ENCODE measurements around the gene HOXD11.

GRCh38 chr2:176109946-176110345, 2.9 kb downstream of the HOXD11 start:
- TF ChIP-seq, protein P1, sequence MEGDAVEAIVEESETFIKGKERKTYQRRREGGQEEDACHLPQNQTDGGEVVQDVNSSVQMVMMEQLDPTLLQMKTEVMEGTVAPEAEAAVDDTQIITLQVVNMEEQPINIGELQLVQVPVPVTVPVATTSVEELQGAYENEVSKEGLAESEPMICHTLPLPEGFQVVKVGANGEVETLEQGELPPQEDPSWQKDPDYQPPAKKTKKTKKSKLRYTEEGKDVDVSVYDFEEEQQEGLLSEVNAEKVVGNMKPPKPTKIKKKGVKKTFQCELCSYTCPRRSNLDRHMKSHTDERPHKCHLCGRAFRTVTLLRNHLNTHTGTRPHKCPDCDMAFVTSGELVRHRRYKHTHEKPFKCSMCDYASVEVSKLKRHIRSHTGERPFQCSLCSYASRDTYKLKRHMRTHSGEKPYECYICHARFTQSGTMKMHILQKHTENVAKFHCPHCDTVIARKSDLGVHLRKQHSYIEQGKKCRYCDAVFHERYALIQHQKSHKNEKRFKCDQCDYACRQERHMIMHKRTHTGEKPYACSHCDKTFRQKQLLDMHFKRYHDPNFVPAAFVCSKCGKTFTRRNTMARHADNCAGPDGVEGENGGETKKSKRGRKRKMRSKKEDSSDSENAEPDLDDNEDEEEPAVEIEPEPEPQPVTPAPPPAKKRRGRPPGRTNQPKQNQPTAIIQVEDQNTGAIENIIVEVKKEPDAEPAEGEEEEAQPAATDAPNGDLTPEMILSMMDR (IDR thresholded peaks at IDR 0.05): no peak
- no peak for TF ChIP-seq POLR2AphosphoS5 (IDR thresholded peaks at IDR 0.05)
- no peak for TF ChIP-seq POLR2A (IDR thresholded peaks at IDR 0.05)

Measured in breast epithelium (tissue), 3 donors.